HG03039 (cell line): Measurements from ENCODE around the gene DSCAM.
"Not testable (repeated sequence)": the region's sequence is repeated elsewhere in the genome, so short reads cannot be mapped to it uniquely, and the experiment has no call there.

Experiments
- ATAC-seq: cut with Tn5 transposase; IDR thresholded peaks from one replicate; pipeline ENCODE4 v1.9.1; 2021; ENCODE audit warnings: mild to moderate bottlenecking, moderate library complexity; ENCODE audit not compliant: unreplicated experiment

DSCAM gene

GRCh38 chr21:40194185-40194980 is 652.6 kb downstream of the DSCAM start:
- no peak for ATAC-seq

- no peak for ATAC-seq
These were observed 655.3 kb downstream of the DSCAM start for GRCh38 chr21:40191616-40192015.

DNA sequence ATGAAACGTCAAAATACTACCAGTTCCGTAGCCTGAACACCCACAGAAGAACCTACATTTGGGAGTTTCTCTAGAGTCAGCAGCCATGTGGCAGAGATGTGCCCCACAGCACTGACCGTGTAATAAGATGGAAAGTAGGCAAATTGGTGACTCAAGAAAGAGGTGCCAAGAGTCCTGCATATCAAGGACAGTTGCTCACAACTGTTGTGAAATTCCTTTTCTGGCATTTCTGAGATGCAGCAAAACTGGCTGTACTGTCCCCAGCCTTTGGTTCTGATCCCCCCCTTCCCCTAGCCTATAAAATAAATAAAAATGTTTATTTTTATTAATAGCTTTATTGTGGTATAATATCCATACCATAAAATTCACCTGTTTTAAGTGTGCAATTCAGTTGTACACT is 655.8 kb downstream of the DSCAM start:
- ATAC-seq, result no peak

- no peak for ATAC-seq
These were observed 658.9 kb downstream of the DSCAM start for GRCh38 chr21:40187946-40188654.

DNA sequence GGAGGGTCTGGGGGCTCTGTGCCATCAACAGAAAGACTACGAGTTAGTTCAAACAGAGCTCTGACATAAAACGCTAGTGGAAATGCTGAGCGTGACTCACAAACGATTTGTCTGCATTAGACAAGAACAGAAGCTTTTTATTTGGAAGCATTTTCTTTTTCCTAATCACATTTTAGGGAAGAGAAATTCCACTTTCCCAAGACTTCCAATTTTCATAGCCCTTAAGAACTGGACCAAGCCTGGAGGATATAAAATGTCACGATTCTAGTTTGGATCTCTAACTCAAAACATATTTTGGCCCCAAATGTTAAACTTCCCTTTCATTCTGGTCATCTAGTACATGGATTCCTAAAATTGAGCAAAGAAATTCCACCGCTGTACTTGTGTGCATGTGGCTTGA is 659.7 kb downstream of the DSCAM start:
- ATAC-seq, result no peak

DNA sequence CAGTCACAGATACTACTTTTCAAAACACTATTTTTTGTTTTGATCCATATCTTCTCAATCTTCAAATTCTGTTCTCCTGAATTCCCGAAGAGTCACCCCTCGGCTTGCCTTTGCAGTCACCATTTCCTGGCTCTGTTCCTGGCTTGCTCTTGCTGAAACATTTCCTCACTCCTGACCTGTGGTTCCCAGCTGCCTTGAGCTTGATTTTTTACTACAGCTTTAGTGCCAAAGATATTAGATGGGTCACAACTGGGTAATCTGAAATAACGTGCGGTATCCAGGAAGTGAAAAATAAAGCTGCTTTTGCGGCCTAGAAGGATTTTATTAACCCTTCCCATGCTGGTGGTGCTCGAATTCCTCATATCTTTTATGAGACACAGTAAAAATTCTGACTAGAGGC is 660.9 kb downstream of the DSCAM start:
- no peak for ATAC-seq

DNA sequence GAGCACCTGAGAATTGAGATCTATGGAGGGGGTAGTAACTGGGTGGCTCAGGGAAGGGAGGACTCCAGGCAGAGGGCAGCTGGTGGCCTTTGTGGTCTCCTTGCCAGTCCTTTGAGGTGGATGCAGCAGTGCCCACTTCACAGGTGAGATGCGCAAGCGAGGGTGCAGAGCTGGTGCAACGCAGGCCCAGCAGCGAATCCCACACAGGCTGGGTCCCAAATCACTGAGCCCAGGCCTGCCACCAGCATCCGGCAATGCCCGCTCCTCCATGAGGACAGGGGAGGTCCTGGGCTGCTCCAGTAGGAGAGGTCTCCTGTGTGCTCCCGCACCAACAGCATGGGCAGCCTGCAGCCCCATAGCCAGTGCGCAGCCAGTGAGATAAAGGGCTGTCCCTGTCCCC is 661.8 kb downstream of the DSCAM start:
- no peak for ATAC-seq

GRCh38 chr21:40182491-40182890 is 664.5 kb downstream of the DSCAM start:
- not testable (repeated sequence) for ATAC-seq

DNA sequence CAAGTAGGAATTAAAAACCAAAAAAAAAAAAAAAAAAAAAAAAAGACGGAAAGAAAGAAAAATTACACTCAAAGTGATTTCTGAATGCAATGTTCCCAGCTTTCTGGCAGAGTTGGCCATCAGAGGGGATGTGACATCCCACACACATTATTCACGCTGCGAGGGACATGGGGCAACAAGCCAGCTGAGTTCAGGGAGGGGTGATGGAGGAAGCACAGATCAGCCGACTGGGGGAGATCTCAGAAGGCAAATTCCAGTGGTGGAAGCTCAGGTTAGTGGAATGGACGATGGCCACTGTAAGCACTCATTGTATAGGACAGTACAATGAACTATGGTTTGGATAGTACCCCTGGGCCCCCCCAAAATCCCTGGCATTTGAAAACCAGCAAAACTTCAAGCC is 667.8 kb downstream of the DSCAM start:
- ATAC-seq, result no peak

GRCh38 chr21:40178726-40179125 is 668.2 kb downstream of the DSCAM start:
- no peak for ATAC-seq

DNA sequence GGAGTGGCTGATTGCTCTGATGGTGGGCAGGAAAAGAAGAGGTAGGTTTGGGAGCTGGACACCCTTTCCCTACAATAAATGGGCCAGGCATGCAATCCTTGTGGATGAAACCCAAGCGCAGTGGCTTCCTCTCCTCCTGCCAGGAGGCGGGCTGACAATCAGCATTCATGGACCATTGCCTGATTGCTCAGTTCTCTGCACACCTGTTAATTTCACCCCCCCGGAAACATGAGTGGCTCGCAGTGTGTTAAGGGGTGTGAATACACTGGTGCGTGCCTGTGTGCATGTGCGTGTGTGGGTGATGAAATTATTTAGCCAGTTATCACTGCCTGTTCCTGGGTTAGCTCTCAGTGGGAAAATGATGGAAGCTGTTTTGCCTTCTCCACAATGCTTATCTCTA is 669.0 kb downstream of the DSCAM start:
- ATAC-seq, result no peak

GRCh38 chr21:40176724-40177123 is 670.2 kb downstream of the DSCAM start:
- ATAC-seq, result no peak

- ATAC-seq, result no peak
These were observed 673.1 kb downstream of the DSCAM start for GRCh38 chr21:40173816-40174215.

GRCh38 chr21:40169971-40170370 is 677.0 kb downstream of the DSCAM start:
- no peak for ATAC-seq

GRCh38 chr21:40166291-40166843 is 680.6 kb downstream of the DSCAM start:
- ATAC-seq, result no peak

DNA sequence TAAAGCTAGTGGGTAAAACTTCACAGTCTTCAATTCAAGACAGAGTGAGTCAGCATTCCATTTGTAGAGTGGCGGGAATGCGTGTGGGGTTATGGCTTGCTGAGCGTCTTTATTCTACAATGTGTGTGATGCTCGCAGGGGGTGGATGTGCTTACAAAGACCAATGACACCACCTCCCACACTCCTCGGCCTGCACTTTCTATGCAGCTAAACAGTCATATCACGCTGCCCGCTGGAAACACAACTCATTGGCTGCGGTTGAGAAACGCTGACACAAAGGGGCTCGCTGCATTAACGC is 681.2 kb downstream of the DSCAM start:
- ATAC-seq, result no peak

- no peak for ATAC-seq
These were observed 681.8 kb downstream of the DSCAM start for GRCh38 chr21:40164905-40165772.

DNA sequence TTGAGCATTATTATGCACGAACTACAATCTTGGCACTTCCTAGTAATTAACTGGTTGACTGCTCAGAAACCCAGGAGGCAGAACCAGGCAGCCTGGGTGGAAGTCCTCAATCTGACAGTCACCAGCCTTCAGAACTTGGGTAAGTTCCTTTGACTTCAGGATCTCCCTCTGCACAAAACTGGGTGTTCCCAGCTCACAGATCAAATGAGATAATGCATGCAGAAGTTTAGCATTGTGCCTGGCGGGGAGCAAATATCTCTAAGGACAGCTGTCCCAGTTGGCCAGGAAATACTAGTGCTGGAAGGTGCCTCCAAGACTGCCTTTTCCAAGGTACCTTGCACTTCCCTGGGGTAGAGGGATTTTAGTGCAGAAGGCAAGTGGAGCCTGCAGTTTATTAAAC is 684.9 kb downstream of the DSCAM start:
- no peak for ATAC-seq

DNA sequence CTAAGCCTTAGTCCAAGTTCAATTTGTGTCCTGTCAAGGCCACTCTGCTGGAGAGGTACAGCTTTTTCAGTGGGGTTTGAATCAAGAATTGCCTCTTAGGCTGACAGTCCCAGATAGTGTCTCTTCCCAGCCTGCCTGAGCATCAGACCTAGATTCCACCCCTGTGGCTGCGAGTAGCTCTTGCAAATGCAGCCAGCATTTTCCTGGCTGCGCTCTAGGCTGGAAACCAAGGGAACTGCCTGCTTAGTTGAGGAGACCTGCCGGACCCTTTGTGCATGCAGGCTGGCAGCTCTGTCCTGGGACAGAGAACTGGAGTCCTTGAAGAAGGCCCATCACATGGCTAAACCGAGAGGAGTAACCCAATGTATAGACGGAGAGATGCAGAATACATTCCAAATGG is 686.0 kb downstream of the DSCAM start:
- no peak for ATAC-seq

DNA sequence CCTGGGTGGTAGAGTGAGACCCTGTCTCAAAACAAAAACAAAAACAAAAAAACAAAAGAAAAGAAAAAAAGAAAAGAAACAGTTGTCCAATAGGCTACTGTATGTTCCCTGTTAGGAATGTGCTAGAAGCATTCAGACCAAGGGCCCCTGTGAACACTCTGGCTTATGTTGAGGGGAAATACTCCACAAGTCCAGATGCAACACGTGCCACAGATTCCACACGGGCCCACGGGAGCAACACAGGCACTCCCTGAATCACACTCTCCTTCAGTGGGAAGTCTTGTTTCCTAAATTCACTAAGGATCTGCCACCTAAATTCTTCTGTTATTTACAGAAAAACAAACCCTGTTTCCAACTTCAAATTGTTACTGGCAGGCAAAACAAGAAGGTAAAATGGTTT is 688.6 kb downstream of the DSCAM start:
- ATAC-seq, result no peak

DNA sequence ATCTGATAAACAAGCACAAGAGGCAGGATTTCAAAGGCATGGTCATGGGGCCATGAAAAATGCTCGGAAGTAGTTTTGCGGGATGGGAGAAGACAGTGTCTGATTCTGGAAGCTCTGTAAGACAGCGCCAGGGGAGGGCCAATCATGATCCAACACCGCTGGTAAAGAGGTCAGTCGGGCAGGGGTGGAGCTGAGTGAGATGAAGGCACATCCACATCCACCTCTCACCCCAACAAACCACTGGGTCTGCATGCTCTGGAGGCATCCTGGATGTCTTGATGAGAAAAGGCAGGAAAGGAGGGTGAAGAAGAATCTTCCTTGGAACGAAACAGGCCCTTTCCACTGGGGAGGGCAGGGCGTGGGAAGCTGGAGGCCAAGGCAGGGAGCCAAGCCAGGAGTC is 691.4 kb downstream of the DSCAM start:
- ATAC-seq, result no peak
